K562 (cell line): ENCODE measurements around the gene ISYNA1. TPM values are rescaled to one million over a fixed set of nuclear protein-coding genes. Genes with fewer than 3 reads are reported as not detected.

Experiments
- ATAC-seq: fragments of 200-7000 bp; cut with Tn5 transposase; 3 replicates; pipeline ENCODE4 v1.9.1; 2020; ENCODE audit warnings: moderate library complexity
- BruUV-seq: library from RNA; stranded (reverse); fragments of 400-500 nt; replicated peaks from 2 replicates; lab custom pipeline; 2021; lab: Mats Ljungman, UMichigan
- CTCF ChIA-PET: fragments of 300-600 bp; formaldehyde crosslinking; extraction: SDS; loops from one replicate; lab custom pipeline; 2021; ENCODE audit warnings: low intra/inter-chr PET ratio; lab: Yijun Ruan, JAX
- POLR2A ChIA-PET: fragments of 300-600, 350-650 bp; sonication (Branson Sonifier 250); formaldehyde crosslinking; extraction: SDS; loops from one replicate; lab custom pipeline; 2021; ENCODE audit warnings: antibody characterized with exemption, inconsistent platforms; lab: Yijun Ruan, JAX
- DNase-seq, 4 experiments: peaks; one replicate each; pipeline versions ENCODE4 v3.0.0 to v3.0.0-alpha.2; 2011 to 2018; ENCODE audit warnings: low spot score in 3 of 4, mixed read lengths in 3 of 4; ENCODE audit errors: extremely low read depth in 1 of 4
- FAIRE-seq: peaks from 2 replicates; lab custom pipeline; 2011; peaks lifted over from hg19 to GRCh38; lab: Jason Lieb, UNC
- H2AFZ ChIP-seq: 2 replicates; pipeline ENCODE4 v1.6.0; 2011; ENCODE audit warnings: low read depth, low read length, control low read depth, inconsistent platforms
- H3K27ac ChIP-seq: fragments of 200-600 bp; 3 replicates; pipeline ENCODE4 v1.8.0; 2011; ENCODE audit warnings: low read depth, mild to moderate bottlenecking, control low read depth, inconsistent platforms, low read length, moderate library complexity, mixed read lengths; ENCODE audit errors: extremely low read depth
- H3K27me3 ChIP-seq, 2 experiments: fragments of 300-600 bp in 1 of 2; 2 replicates in 1 of 2; 3 replicates in 1 of 2; pipeline versions ENCODE4 v1.6.0 to v1.8.0; 2011; ENCODE audit warnings: inconsistent platforms in 2 of 2, low read length in 2 of 2, mild to moderate bottlenecking in 1 of 2, mixed read lengths in 1 of 2, moderate library complexity in 1 of 2; ENCODE audit not compliant: control insufficient read depth in 2 of 2, insufficient read depth in 2 of 2
- H3K36me3 ChIP-seq: fragments of 300-600 bp; 3 replicates; pipeline ENCODE4 v1.8.0; 2011; ENCODE audit warnings: mild to moderate bottlenecking, low read length, inconsistent platforms; ENCODE audit not compliant: control insufficient read depth, insufficient read depth
- H3K4me1 ChIP-seq, 2 experiments: fragments of 200-600 bp in 1 of 2; replicated peaks in 1 of 2; 2 replicates in 1 of 2; 3 replicates in 1 of 2; pipeline versions ENCODE4 v1.5.1 to v1.8.0; 2011; ENCODE audit warnings: inconsistent platforms in 2 of 2, low read length in 2 of 2, mild to moderate bottlenecking in 1 of 2, mixed read lengths in 1 of 2, moderate library complexity in 1 of 2; ENCODE audit not compliant: control insufficient read depth in 2 of 2, insufficient read depth in 2 of 2
- H3K4me2 ChIP-seq: 2 replicates; pipeline ENCODE4 v1.6.1; 2011; ENCODE audit warnings: low read length, control low read depth, inconsistent platforms, mixed read lengths; ENCODE audit not compliant: insufficient read depth
- H3K4me3 ChIP-seq: fragments of 200-600 bp; sonication (generic), shearing (Covaris generic); 2 replicates; pipeline ENCODE4 v1.5.1; 2016; ENCODE audit warnings: control low read depth, inconsistent platforms
- H3K79me2 ChIP-seq: fragments of 200-600 bp; 3 replicates; pipeline ENCODE4 v1.8.0; 2011; ENCODE audit warnings: low read length, inconsistent platforms; ENCODE audit not compliant: control insufficient read depth, insufficient read depth
- H3K9ac ChIP-seq, 2 experiments: 2 replicates each; pipeline versions ENCODE4 v1.6.0 to v1.6.1; 2011; ENCODE audit warnings: low read depth in 2 of 2, low read length in 2 of 2, control low read depth in 1 of 2, inconsistent platforms in 1 of 2, mild to moderate bottlenecking in 1 of 2, mixed read lengths in 1 of 2; ENCODE audit not compliant: insufficient read depth in 1 of 2
- H3K9me1 ChIP-seq: one replicate; pipeline ENCODE4 v1.6.0; 2011; ENCODE audit warnings: inconsistent platforms, mild to moderate bottlenecking, low read length, moderate library complexity; ENCODE audit not compliant: control insufficient read depth, insufficient read depth
- H3K9me3 ChIP-seq: replicated peaks from 2 replicates; pipeline ENCODE4 v1.5.1; 2011; ENCODE audit warnings: low read depth, low read length, inconsistent platforms; ENCODE audit not compliant: control insufficient read depth, insufficient read depth
- H4K20me1 ChIP-seq: replicated peaks from 2 replicates; pipeline ENCODE4 v1.6.1; 2011; ENCODE audit warnings: low read length, inconsistent platforms, mixed read lengths; ENCODE audit not compliant: control insufficient read depth, insufficient read depth
- CBX1 ChIP-seq: sonication (generic); IDR thresholded peaks from 2 replicates; pipeline ENCODE4 v1.6.1; 2016; ENCODE audit warnings: antibody characterized with exemption, low read depth, mild to moderate bottlenecking
- E2F3 ChIP-seq: fragments of 250-450 bp; sonication (Bioruptor Pico); IDR thresholded peaks from 2 replicates; pipeline ENCODE4 v1.4.0; 2020; ENCODE audit warnings: mild to moderate bottlenecking
- ESRRA ChIP-seq: fragments of 450-650 bp; IDR thresholded peaks from 2 replicates; pipeline ENCODE4 v1.6.1; 2014; ENCODE audit warnings: low read depth, mild to moderate bottlenecking, moderate library complexity, borderline replicate concordance
- HDAC2 ChIP-seq: fragments of 450-650 bp; IDR thresholded peaks from 2 replicates; pipeline ENCODE4 v1.6.1; 2016; ENCODE audit warnings: mild to moderate bottlenecking
- KDM1A ChIP-seq, 2 experiments: fragments of 450-650 bp; IDR thresholded peaks; 2 replicates each; pipeline ENCODE4 v1.6.1; 2016; ENCODE audit warnings: mild to moderate bottlenecking in 2 of 2
- KLF6 ChIP-seq: fragments of 250-450 bp; sonication (Bioruptor Pico); IDR thresholded peaks from 2 replicates; pipeline ENCODE4 v1.4.0; 2020; ENCODE audit warnings: mild to moderate bottlenecking, moderate library complexity, borderline replicate concordance
- LARP7 ChIP-seq: fragments of 450-650 bp; IDR thresholded peaks from 2 replicates; pipeline ENCODE4 v1.6.1; 2016
- NUFIP1 ChIP-seq: fragments of 450-650 bp; IDR thresholded peaks from 2 replicates; pipeline ENCODE4 v1.6.1; 2018; ENCODE audit not compliant: partially characterized antibody
- POLR2G ChIP-seq: fragments of 200-400 bp; formaldehyde crosslinking; IDR thresholded peaks from 2 replicates; pipeline ENCODE4 v1.6.1; 2017; ENCODE audit warnings: low read depth, mild to moderate bottlenecking, antibody characterized with exemption, low read length, moderate library complexity
- PRPF4 ChIP-seq: fragments of 200-400 bp; formaldehyde crosslinking; IDR thresholded peaks from one replicate; pipeline ENCODE4 v1.6.1; 2017; ENCODE audit warnings: low read length, low read depth, mild to moderate bottlenecking; ENCODE audit not compliant: insufficient read depth, poor library complexity, severe bottlenecking
- RBM22 ChIP-seq: fragments of 200-400 bp; formaldehyde crosslinking; IDR thresholded peaks from 2 replicates; pipeline ENCODE4 v1.6.1; 2018; ENCODE audit warnings: low read length, low read depth; ENCODE audit not compliant: poor library complexity, severe bottlenecking
- SMARCA5 ChIP-seq: fragments of 450-650 bp; IDR thresholded peaks from 2 replicates; pipeline ENCODE4 v1.6.1; 2016
- TCFL5 ChIP-seq: fragments of 250-450 bp; sonication (Bioruptor Pico); conservative IDR thresholded peaks from 2 replicates; pipeline ENCODE4 v1.6.1; 2021; ENCODE audit warnings: mild to moderate bottlenecking, moderate library complexity, matching md5 sums
- ZC3H11A ChIP-seq: IDR thresholded peaks from 2 replicates; pipeline ENCODE4 v1.6.1; 2012; ENCODE audit warnings: low read depth, low read length, improper control_type of control experiment
- ZNF316 ChIP-seq: fragments of 450-650 bp; IDR thresholded peaks from 2 replicates; pipeline ENCODE4 v1.6.1; 2016
- ZNF407 ChIP-seq: fragments of 450-650 bp; IDR thresholded peaks from 2 replicates; pipeline ENCODE4 v1.6.1; 2016; ENCODE audit warnings: low read depth
- WGBS: fragments of 100-300 bp; shearing (Covaris generic); methylation state at CpG from one replicate; pipeline ENCODE4 v1.1.6; 2016; ENCODE audit warnings: low coverage, mixed read lengths; ENCODE audit not compliant: insufficient coverage; ENCODE audit errors: missing lambda C conversion rate; 5-methylcytosine and 5-hydroxymethylcytosine counted together
- in situ Hi-C: fragments of 300-500 bp; cut with MboI; formaldehyde crosslinking; loops from 4 replicates; pipeline ENCODE4 v1.15.0; 2018; ENCODE audit warnings: inconsistent platforms, mixed read lengths
- intact Hi-C: fragments of 100-400 bp; cut with micrococcal nuclease; formaldehyde crosslinking; loops from 2 replicates; pipeline ENCODE4 v1.14.2; 2022
- polyA plus RNA-seq, 8 experiments: library from polyadenylated mRNA; depleted of rRNA in 4 of 8; stranded (reverse) in 5 of 8; unstranded in 3 of 8; fragments of >200 nt; fragmentation: Nextera tagmentation in 2 of 8; fragmentation: Illumina TruSeq in 1 of 8; extraction: Ambion mirVana in 2 of 8; extraction: Trizol in 1 of 8; gene quantifications; 2 replicates each; pipeline versions ENCODE4 v1.2.1 to v1.2.3, GENCODE V29; 2011 to 2014; ENCODE audit warnings: inconsistent platforms in 1 of 8, missing spikeins in 1 of 8
- total RNA-seq, 7 experiments: library from RNA; depleted of rRNA in 6 of 7; stranded (reverse); fragments of >200 nt in 6 of 7; fragmentation: Illumina TruSeq in 2 of 7; extraction: Trizol in 2 of 7; gene quantifications; 2 replicates each; pipeline versions ENCODE4 v1.2.1 to v1.2.3, GENCODE V29; 2011 to 2021; ENCODE audit warnings: low replicate concordance in 1 of 7

Gene ISYNA1
- total and polyA plus RNA-seq, 9 of the 15 experiments (the other 6 are each of a cell fraction or from before 2014, with no cell fraction given), result 21.8 to 460 (median 93.2) TPM

DNA sequence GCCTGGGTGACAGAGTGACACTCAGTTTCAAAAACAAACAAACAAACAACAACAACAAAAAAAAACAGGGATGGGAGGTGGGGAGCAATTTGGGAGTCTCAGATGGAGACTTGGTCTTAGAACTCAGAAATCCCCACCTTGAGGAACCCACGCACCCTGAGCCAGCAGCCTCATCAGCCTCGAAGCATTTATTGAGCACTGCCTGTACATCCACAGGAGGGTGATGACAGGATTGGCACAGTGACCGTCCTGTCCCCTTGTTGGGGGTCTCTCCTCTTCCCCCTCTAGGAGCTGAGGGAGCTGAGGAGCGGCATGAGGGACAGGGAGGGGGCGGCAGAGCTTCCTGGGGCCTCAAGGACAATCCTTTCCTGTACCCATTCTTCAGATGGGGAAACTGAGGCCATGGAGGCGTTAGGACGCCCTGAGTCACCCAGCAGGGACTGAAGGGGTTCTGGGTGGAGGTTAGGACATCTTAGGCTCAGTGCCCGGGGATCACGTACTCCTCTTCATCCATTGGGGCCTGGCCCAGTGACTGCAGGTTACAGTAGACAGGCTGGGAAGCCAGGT, 46.3 kb downstream of the ISYNA1 start:
- no peak for FAIRE-seq
- intact Hi-C loops (no loop called here), in situ Hi-C loops (no loop called here)
- H3K36me3 ChIP-seq, result peaks cover 29% of the 10 kb centered on the region; the same call in 2 of the 3 replicates
- no peak overlapping the region for H2AFZ ChIP-seq
- H3K9me3 ChIP-seq, result no peaks in the 10 kb centered on the region
- H3K27me3 ChIP-seq, result no peaks in the 10 kb centered on the region
- POLR2A ChIA-PET, result interaction anchor here (0.6 to 8.1 kb wide), 10 partner anchors 8 to 951 kb away, joined by 3 to 244 read pairs (median 4); partner anchors contain the start of genes IQCN and SSBP4
- H3K4me2 ChIP-seq, result no peak overlapping the region
- H3K9me1 ChIP-seq, result no peaks in the 10 kb centered on the region
- no peak overlapping the region for H3K4me3 ChIP-seq
- CTCF ChIA-PET, result interaction anchor here (0.6 kb wide), 1 partner anchor 37 kb away, joined by 3 read pairs; no protein-coding TSS in a partner anchor
- no peak overlapping the region; a peak in 1 of 4 replicates for H3K9ac ChIP-seq
- WGBS, result 65% methylated on average over 6 of the region's 9 CpGs
- H3K27ac ChIP-seq, result no peak overlapping the region
- H3K4me1 ChIP-seq, result peaks cover 2 to 36% of the 10 kb centered on the region in 2 experiments
- ATAC-seq, result no peak
- H3K79me2 ChIP-seq, result peaks cover 26% of the 10 kb centered on the region
- no TSS peak for BruUV-seq
- DNase-seq, result no peak
- H4K20me1 ChIP-seq, result peaks cover 19% of the 10 kb centered on the region
- 0 out of 2 replicates have a peak, but pooled peaks have one; percentile 26 for TF ChIP-seq HDAC2
- peak; percentile 79 for TF ChIP-seq SMARCA5
- peak; percentile 74 for TF ChIP-seq ESRRA
- no peak for TF ChIP-seq NUFIP1
- TF ChIP-seq KDM1A (IDR thresholded peaks at IDR 0.05), result peak in 1 of 2 experiments; percentile 67; a peak in 2 of 4 replicates
- TF ChIP-seq TCFL5 (CRISPR knock-in tag), result no peak
- no peak for TF ChIP-seq ZNF316
- 0 out of 2 replicates have a peak, but pooled peaks have one; percentile 42 for TF ChIP-seq CBX1
- TF ChIP-seq ZNF407, result no peak
- TF ChIP-seq POLR2G, result peak; percentile 69
- peak; percentile 41 for TF ChIP-seq RBM22
- no peak for TF ChIP-seq E2F3 (CRISPR knock-in tag)
- no peak for TF ChIP-seq LARP7
- TF ChIP-seq KLF6, result no peak
- no peak for TF ChIP-seq PRPF4
- no peak for TF ChIP-seq ZC3H11A
